ENCODE results near the gene S100A12. TPM values are rescaled to one million over a fixed set of nuclear protein-coding genes. Genes with fewer than 3 reads are reported as not detected.

S100A12 gene
- total RNA-seq, 4 donors from 2014 or later = 2.0 TPM; not detected in 3

GRCh38 chr1:153394391-153394790, 19.0 kb upstream of the S100A12 start:
- intact Hi-C loops (cut with DNase I; ENCODE audit: low total_unique reads) = no loop called here
- no peak for TF ChIP-seq CTCF (IDR thresholded peaks at IDR 0.05)
- TF ChIP-seq POLR2A (IDR thresholded peaks at IDR 0.05) = no peak
- no peak overlapping the region for H3K4me3 ChIP-seq (ENCODE audit: low read depth, poor library complexity, severe bottlenecking)
- no peak for DNase-seq (ENCODE audit: low spot score in 2 of 2)
- 71 to 73% methylated on average over 5 of the region's 5 CpGs for WGBS, 2 donors

GRCh38 chr1:153393926-153394325, 18.5 kb upstream of the S100A12 start:
- no peak overlapping the region for H3K4me3 ChIP-seq (ENCODE audit: low read depth, poor library complexity, severe bottlenecking)
- DNase-seq (ENCODE audit: low spot score in 2 of 2) = no peak
- intact Hi-C loops (cut with DNase I; ENCODE audit: low total_unique reads) = no loop called here
- TF ChIP-seq POLR2A (IDR thresholded peaks at IDR 0.05) (no peak), CTCF (IDR thresholded peaks at IDR 0.05) (no peak)
- 77 to 84% methylated on average over 6 of the region's 6 CpGs for WGBS, 2 donors

- no peak for TF ChIP-seq POLR2A (IDR thresholded peaks at IDR 0.05)
- TF ChIP-seq CTCF (IDR thresholded peaks at IDR 0.05) = no peak
- DNase-seq (ENCODE audit: low spot score in 2 of 2) = no peak
- 78 to 79% methylated on average over 3 of the region's 3 CpGs for WGBS, 2 donors
- no peak overlapping the region for H3K4me3 ChIP-seq (ENCODE audit: low read depth, poor library complexity, severe bottlenecking)
- intact Hi-C loops (cut with DNase I; ENCODE audit: low total_unique reads) = no loop called here
Measured at GRCh38 chr1:153392822-153393221, 17.4 kb upstream of the S100A12 start.

GRCh38 chr1:153392258-153392657, 16.8 kb upstream of the S100A12 start:
- DNase-seq (ENCODE audit: low spot score in 2 of 2) = no peak
- TF ChIP-seq POLR2A (IDR thresholded peaks at IDR 0.05) (no peak), CTCF (IDR thresholded peaks at IDR 0.05) (no peak)
- 66 to 71% methylated on average over 3 of the region's 3 CpGs for WGBS, 2 donors
- H3K4me3 ChIP-seq (ENCODE audit: low read depth, poor library complexity, severe bottlenecking) = no peak overlapping the region
- intact Hi-C loops (cut with DNase I; ENCODE audit: low total_unique reads) = no loop called here

- whole genome bisulfite sequencing, 2 donors = 43 to 56% methylated on average over 7 of the region's 7 CpGs
- intact Hi-C loops (cut with DNase I; ENCODE audit: low total_unique reads) = no loop called here
- no peak within 1 kb of the TSS for H3K4me3 ChIP-seq (ENCODE audit: low read depth, poor library complexity, severe bottlenecking)
- peak; percentile 63 to 93 for DNase-seq (ENCODE audit: low spot score in 2 of 2)
- TF ChIP-seq POLR2A (IDR thresholded peaks at IDR 0.05) (no peak), CTCF (IDR thresholded peaks at IDR 0.05) (no peak)
Measured at GRCh38 chr1:153390938-153391710, 15.7 kb upstream of the S100A12 start, which contains the start of gene S100A8. Gene S100A8, minus strand, starts transcription at chr1:153391073. Its CDS starts 538 bp downstream, at chr1:153390535.
